Measurements from ENCODE around the gene GPAT3. TPM values are rescaled to one million over a fixed set of nuclear protein-coding genes. Genes with fewer than 3 reads are reported as not detected.

Gene GPAT3
- total RNA-seq, 1 experiment from 2014 or later, result 29.1 TPM

DNA sequence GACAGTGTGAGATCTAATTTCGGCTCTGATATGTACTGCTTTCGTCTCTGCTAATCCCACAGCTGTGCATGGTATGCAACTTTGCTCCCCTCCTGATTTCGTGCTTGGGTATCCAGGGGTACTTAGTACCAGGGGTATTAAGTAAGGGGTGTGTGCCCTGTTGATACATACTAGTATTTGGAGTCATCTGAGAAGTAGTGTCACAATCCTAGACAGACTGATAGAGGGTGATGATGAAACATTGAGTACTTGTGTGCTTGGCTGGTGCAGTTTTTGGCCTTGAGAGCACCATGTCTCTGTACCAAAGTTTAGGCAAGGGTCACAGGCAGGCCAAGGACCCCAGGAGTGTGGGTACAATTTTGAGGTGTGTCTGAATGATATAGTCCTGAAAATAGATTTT, 10.9 kb downstream of the GPAT3 start:
- no peak overlapping the region for H2AFZ ChIP-seq
- peaks cover 46% of the 10 kb centered on the region for H3K4me1 ChIP-seq (replicated peaks; ENCODE audit: insufficient read depth)
- no peaks in the 10 kb centered on the region for H3K9me3 ChIP-seq (ENCODE audit: insufficient read depth, low read depth)
- POLR2A ChIA-PET (ENCODE audit: unreplicated experiment), result no interaction called here
- H3K36me3 ChIP-seq (ENCODE audit: low read depth), result 0 out of 2 replicates have a peak, but pooled peaks cover 6% of the 10 kb centered on the region
- CTCF ChIA-PET, result no interaction called here
- BruUV-seq (replicated peaks), result no TSS peak
- H3K27ac ChIP-seq, result peak overlapping the region; percentile 100
- intact Hi-C loops (cut with micrococcal nuclease; ENCODE audit: unreplicated experiment), result no loop called here
- H3F3A ChIP-seq (ENCODE audit: insufficient read depth, low read depth), result peaks cover 10% of the 10 kb centered on the region; the same call in 1 of the 2 replicates
- no peak overlapping the region for H3K4me3 ChIP-seq
- TF ChIP-seq, protein P1, sequence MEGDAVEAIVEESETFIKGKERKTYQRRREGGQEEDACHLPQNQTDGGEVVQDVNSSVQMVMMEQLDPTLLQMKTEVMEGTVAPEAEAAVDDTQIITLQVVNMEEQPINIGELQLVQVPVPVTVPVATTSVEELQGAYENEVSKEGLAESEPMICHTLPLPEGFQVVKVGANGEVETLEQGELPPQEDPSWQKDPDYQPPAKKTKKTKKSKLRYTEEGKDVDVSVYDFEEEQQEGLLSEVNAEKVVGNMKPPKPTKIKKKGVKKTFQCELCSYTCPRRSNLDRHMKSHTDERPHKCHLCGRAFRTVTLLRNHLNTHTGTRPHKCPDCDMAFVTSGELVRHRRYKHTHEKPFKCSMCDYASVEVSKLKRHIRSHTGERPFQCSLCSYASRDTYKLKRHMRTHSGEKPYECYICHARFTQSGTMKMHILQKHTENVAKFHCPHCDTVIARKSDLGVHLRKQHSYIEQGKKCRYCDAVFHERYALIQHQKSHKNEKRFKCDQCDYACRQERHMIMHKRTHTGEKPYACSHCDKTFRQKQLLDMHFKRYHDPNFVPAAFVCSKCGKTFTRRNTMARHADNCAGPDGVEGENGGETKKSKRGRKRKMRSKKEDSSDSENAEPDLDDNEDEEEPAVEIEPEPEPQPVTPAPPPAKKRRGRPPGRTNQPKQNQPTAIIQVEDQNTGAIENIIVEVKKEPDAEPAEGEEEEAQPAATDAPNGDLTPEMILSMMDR (conservative IDR thresholded peaks at IDR 0.05), result no peak
- no peak for TF ChIP-seq EZH2 (IDR thresholded peaks at IDR 0.05; ENCODE audit: low read depth)
- no peaks in the 10 kb centered on the region for H3K27me3 ChIP-seq (ENCODE audit: insufficient read depth, low read depth)
- H4K20me1 ChIP-seq (ENCODE audit: insufficient read depth), result no peaks in the 10 kb centered on the region
- H3K4me2 ChIP-seq, result peak overlapping the region; percentile 36
- no peak for DNase-seq
- H3K79me2 ChIP-seq (ENCODE audit: low read depth), result peaks cover 56% of the 10 kb centered on the region
- no peaks in the 10 kb centered on the region for H3K9me2 ChIP-seq (ENCODE audit: insufficient read depth)

DNA sequence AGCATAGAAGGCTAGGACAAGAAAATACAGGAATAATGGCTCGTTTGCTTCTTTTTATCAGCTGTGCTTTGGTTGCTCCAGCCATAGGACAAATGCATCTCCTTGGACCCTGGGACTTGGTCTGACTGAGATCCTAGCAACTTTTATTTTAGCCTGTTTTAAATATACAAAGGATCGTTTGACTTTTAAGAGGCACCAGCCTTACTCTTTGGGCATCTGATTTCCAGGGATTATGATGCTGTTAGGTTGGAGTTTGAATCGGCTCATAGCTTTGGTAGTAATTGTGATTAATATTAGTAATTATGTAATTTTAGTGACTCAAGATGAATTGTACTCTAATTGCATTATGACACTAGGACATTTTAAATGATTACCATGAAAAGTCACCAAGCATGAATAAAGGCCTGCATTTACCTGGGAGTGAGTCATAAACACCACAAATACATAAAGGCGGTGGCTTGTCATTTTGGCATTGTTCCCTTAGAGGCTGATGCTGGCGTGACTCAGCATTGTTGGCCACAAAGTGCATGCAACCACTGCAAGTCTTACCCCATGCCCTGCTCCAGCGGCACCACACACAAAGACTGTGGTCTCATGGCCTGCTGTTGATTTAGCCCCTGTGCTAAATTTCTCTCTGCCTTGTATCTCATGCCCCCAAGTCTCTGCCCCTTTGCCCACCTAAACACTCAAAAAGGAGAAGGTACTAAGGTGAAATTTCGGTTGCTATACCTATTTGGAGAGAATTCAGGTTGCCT, 12.4 kb downstream of the GPAT3 start:
- Histone ChIP-seq H2AFZ (no peak overlapping the region), H3K27me3 (ENCODE audit: insufficient read depth, low read depth) (no peaks in the 10 kb centered on the region), H3K9me3 (ENCODE audit: insufficient read depth, low read depth) (no peaks in the 10 kb centered on the region), H3K27ac (peak overlapping the region; percentile 100), H3F3A (ENCODE audit: insufficient read depth, low read depth) (peaks cover 22% of the 10 kb centered on the region), H3K79me2 (ENCODE audit: low read depth) (peaks cover 48% of the 10 kb centered on the region), H3K9me2 (ENCODE audit: insufficient read depth) (no peaks in the 10 kb centered on the region), H3K36me3 (ENCODE audit: low read depth) (no peaks in the 10 kb centered on the region), H3K4me2 (peak overlapping the region; percentile 81), H4K20me1 (ENCODE audit: insufficient read depth) (no peaks in the 10 kb centered on the region), H3K4me3 (peak overlapping the region; percentile 21; the same call in 1 of the 2 replicates), H3K4me1 (replicated peaks; ENCODE audit: insufficient read depth) (peaks cover 61% of the 10 kb centered on the region)
- ChIA-PET POLR2A (ENCODE audit: unreplicated experiment) (interaction anchor here (0.8 kb wide), 1 partner anchor 10 kb away, joined by 8 read pairs; no protein-coding TSS in a partner anchor), CTCF (no interaction called here)
- BruUV-seq (replicated peaks), result TSS peak; percentile 40
- intact Hi-C loops (cut with micrococcal nuclease; ENCODE audit: unreplicated experiment), result loop anchor here (1.0 to 2.0 kb wide), 2 partner anchors 20 to 70 kb away; no protein-coding TSS in a partner anchor
- TF ChIP-seq, protein P1 (conservative IDR thresholded peaks at IDR 0.05), result no peak
- TF ChIP-seq EZH2 (IDR thresholded peaks at IDR 0.05; ENCODE audit: low read depth), result no peak
- peak; percentile 79 to 94 for DNase-seq

DNA sequence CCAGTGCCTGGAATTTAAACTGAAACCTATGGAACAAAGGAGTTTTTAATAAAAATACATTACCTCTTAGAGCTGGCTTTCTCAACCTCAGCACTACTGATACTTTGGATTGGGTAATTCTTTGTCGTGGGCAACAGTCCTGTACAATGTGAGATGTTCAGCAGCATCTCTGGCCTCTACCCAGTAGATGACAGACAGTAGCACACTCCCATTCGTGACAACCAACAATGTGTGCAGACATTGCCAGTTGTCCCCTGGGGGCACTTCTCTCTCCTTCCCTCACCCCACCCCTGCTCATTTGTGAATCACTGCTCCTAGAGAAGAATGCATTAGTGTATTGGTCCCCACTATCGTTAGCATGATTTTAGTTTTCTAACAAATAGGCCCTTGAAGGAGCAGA, 16.2 kb downstream of the GPAT3 start:
- peaks cover 69% of the 10 kb centered on the region for H3K79me2 ChIP-seq (ENCODE audit: low read depth)
- peaks cover 72% of the 10 kb centered on the region for H3K4me1 ChIP-seq (replicated peaks; ENCODE audit: insufficient read depth)
- H3F3A ChIP-seq (ENCODE audit: insufficient read depth, low read depth), result peaks cover 23% of the 10 kb centered on the region
- no TSS peak for BruUV-seq (replicated peaks)
- H4K20me1 ChIP-seq (ENCODE audit: insufficient read depth), result no peaks in the 10 kb centered on the region
- H3K27me3 ChIP-seq (ENCODE audit: insufficient read depth, low read depth), result no peaks in the 10 kb centered on the region
- ChIA-PET CTCF (interaction anchor here (0.6 kb wide), 1 partner anchor 80 kb away, joined by 4 read pairs; no protein-coding TSS in a partner anchor), POLR2A (ENCODE audit: unreplicated experiment) (no interaction called here)
- no peak overlapping the region for H3K4me3 ChIP-seq
- TF ChIP-seq, protein P1 (conservative IDR thresholded peaks at IDR 0.05), result no peak
- no peak for TF ChIP-seq EZH2 (IDR thresholded peaks at IDR 0.05; ENCODE audit: low read depth)
- H3K27ac ChIP-seq, result peak overlapping the region; percentile 99
- H3K4me2 ChIP-seq, result peak overlapping the region; percentile 63
- H3K9me2 ChIP-seq (ENCODE audit: insufficient read depth), result no peaks in the 10 kb centered on the region
- H3K36me3 ChIP-seq (ENCODE audit: low read depth), result no peaks in the 10 kb centered on the region
- DNase-seq, result peak; percentile 60 to 82
- H2AFZ ChIP-seq, result no peak overlapping the region
- intact Hi-C loops (cut with micrococcal nuclease; ENCODE audit: unreplicated experiment), result no loop called here
- no peaks in the 10 kb centered on the region for H3K9me3 ChIP-seq (ENCODE audit: insufficient read depth, low read depth)

All from PC-9 (cell line).